ENCODE measurements around the gene CRADD. TPM values are rescaled to one million over a fixed set of nuclear protein-coding genes. Genes with fewer than 3 reads are reported as not detected.
"Not testable (repeated sequence)": the region's sequence is repeated elsewhere in the genome, so short reads cannot be mapped to it uniquely, and the experiment has no call there.

Gene CRADD
- total RNA-seq, 1 experiment from 2014 or later = 10.1 TPM

GRCh38 chr12:93780101-93780641 lies 103.0 kb downstream of the CRADD start:
- no TSS peak for BruUV-seq (replicated peaks)
- no peak overlapping the region for H3K4me3 Mint-ChIP-seq (ENCODE audit: low read depth, unreplicated experiment)
- CTCF ChIA-PET = no interaction called here
- intact Hi-C loops (cut with micrococcal nuclease; ENCODE audit: unreplicated experiment) = no loop called here
- H3K36me3 Mint-ChIP-seq (ENCODE audit: insufficient read depth, unreplicated experiment) = peaks cover 2% of the 10 kb centered on the region
- no peak for DNase-seq
- H3K9me3 Mint-ChIP-seq (ENCODE audit: low read depth, unreplicated experiment) = no peaks in the 10 kb centered on the region
- TF ChIP-seq CTCF (IDR thresholded peaks at IDR 0.05; ENCODE audit: unreplicated experiment) = no peak
- H3K27ac Mint-ChIP-seq (ENCODE audit: unreplicated experiment) = no peak overlapping the region
- H3K27me3 Mint-ChIP-seq (ENCODE audit: unreplicated experiment) = no peaks in the 10 kb centered on the region
- H3K4me1 Mint-ChIP-seq (ENCODE audit: low read depth, unreplicated experiment) = peaks cover 13% of the 10 kb centered on the region

- BruUV-seq (replicated peaks); H3K27ac Mint-ChIP-seq (ENCODE audit: unreplicated experiment); H3K4me3 Mint-ChIP-seq (ENCODE audit: low read depth, unreplicated experiment); H3K9me3 Mint-ChIP-seq (ENCODE audit: low read depth, unreplicated experiment); CTCF ChIA-PET; DNase-seq; H3K36me3 Mint-ChIP-seq (ENCODE audit: insufficient read depth, unreplicated experiment); H3K27me3 Mint-ChIP-seq (ENCODE audit: unreplicated experiment); intact Hi-C loops (cut with micrococcal nuclease; ENCODE audit: unreplicated experiment): not testable (repeated sequence)
- H3K4me1 Mint-ChIP-seq (ENCODE audit: low read depth, unreplicated experiment) = peaks cover 21% of the 10 kb centered on the region
Measured at GRCh38 chr12:93780886-93781285, 103.7 kb downstream of the CRADD start.

GRCh38 chr12:93781961-93782360 lies 104.8 kb downstream of the CRADD start:
- DNase-seq; H3K4me3 Mint-ChIP-seq (ENCODE audit: low read depth, unreplicated experiment); H3K27ac Mint-ChIP-seq (ENCODE audit: unreplicated experiment); intact Hi-C loops (cut with micrococcal nuclease; ENCODE audit: unreplicated experiment); H3K9me3 Mint-ChIP-seq (ENCODE audit: low read depth, unreplicated experiment); CTCF ChIA-PET; H3K27me3 Mint-ChIP-seq (ENCODE audit: unreplicated experiment); H3K36me3 Mint-ChIP-seq (ENCODE audit: insufficient read depth, unreplicated experiment); BruUV-seq (replicated peaks): not testable (repeated sequence)
- peaks cover 24% of the 10 kb centered on the region for H3K4me1 Mint-ChIP-seq (ENCODE audit: low read depth, unreplicated experiment)

- Mint-ChIP-seq H3K4me3 (ENCODE audit: low read depth, unreplicated experiment) (no peak overlapping the region), H3K27ac (ENCODE audit: unreplicated experiment) (no peak overlapping the region), H3K27me3 (ENCODE audit: unreplicated experiment) (no peaks in the 10 kb centered on the region), H3K36me3 (ENCODE audit: insufficient read depth, unreplicated experiment) (peaks cover 7% of the 10 kb centered on the region), H3K4me1 (ENCODE audit: low read depth, unreplicated experiment) (peaks cover 24% of the 10 kb centered on the region), H3K9me3 (ENCODE audit: low read depth, unreplicated experiment) (no peaks in the 10 kb centered on the region)
- no TSS peak for BruUV-seq (replicated peaks)
- DNase-seq = no peak
- no peak for TF ChIP-seq CTCF (IDR thresholded peaks at IDR 0.05; ENCODE audit: unreplicated experiment)
- intact Hi-C loops (cut with micrococcal nuclease; ENCODE audit: unreplicated experiment) = no loop called here
- CTCF ChIA-PET = no interaction called here
Measured at GRCh38 chr12:93782853-93783252, 105.7 kb downstream of the CRADD start.

GRCh38 chr12:93783832-93784231 lies 106.7 kb downstream of the CRADD start:
- CTCF ChIA-PET = no interaction called here
- Mint-ChIP-seq H3K27ac (ENCODE audit: unreplicated experiment) (peak overlapping the region; percentile 74), H3K4me1 (ENCODE audit: low read depth, unreplicated experiment) (peaks cover 24% of the 10 kb centered on the region), H3K9me3 (ENCODE audit: low read depth, unreplicated experiment) (no peaks in the 10 kb centered on the region), H3K36me3 (ENCODE audit: insufficient read depth, unreplicated experiment) (peaks cover 7% of the 10 kb centered on the region), H3K27me3 (ENCODE audit: unreplicated experiment) (no peaks in the 10 kb centered on the region), H3K4me3 (ENCODE audit: low read depth, unreplicated experiment) (no peak overlapping the region)
- TF ChIP-seq CTCF (IDR thresholded peaks at IDR 0.05; ENCODE audit: unreplicated experiment) = no peak
- no TSS peak for BruUV-seq (replicated peaks)
- no peak for DNase-seq
- intact Hi-C loops (cut with micrococcal nuclease; ENCODE audit: unreplicated experiment) = no loop called here
